SKM-1 treated with dmso at 0.1 percent for 144 hours (cell line): Measurements from ENCODE around the gene GC.
"Not testable (repeated sequence)": the region's sequence is repeated elsewhere in the genome, so short reads cannot be mapped to it uniquely, and the experiment has no call there.

Experiments used
- DNase-seq: peaks from one replicate; lab custom pipeline; 2025; ENCODE audit not compliant: unreplicated experiment; lab: John Stamatoyannopoulos, UW

GC gene

GRCh38 chr4:71768123-71768522 lies 15.8 kb downstream of the GC start:
- no peak for DNase-seq

GRCh38 chr4:71765821-71766383 lies 18.0 kb downstream of the GC start:
- no peak for DNase-seq

- no peak for DNase-seq
These were observed 18.5 kb downstream of the GC start for GRCh38 chr4:71765350-71765749.

GRCh38 chr4:71752383-71753042 lies 31.4 kb downstream of the GC start:
- DNase-seq, result no peak

- no peak for DNase-seq
These were observed 34.8 kb downstream of the GC start for GRCh38 chr4:71749008-71749594.

GRCh38 chr4:71746379-71746778 lies 37.5 kb downstream of the GC start:
- no peak for DNase-seq

GRCh38 chr4:71738782-71739181 lies 45.1 kb downstream of the GC start:
- not testable (repeated sequence) for DNase-seq

- DNase-seq, result no peak
These were observed 51.2 kb downstream of the GC start for GRCh38 chr4:71732706-71733105.

GRCh38 chr4:71732066-71732465 lies 51.8 kb downstream of the GC start:
- no peak for DNase-seq

GRCh38 chr4:71729856-71730255 lies 54.0 kb downstream of the GC start:
- no peak for DNase-seq

- DNase-seq, result peak; percentile 43
These were observed 70.2 kb downstream of the GC start for GRCh38 chr4:71713611-71714203.

GRCh38 chr4:71711985-71712348 lies 71.9 kb downstream of the GC start:
- no peak for DNase-seq

GRCh38 chr4:71711044-71711984 lies 72.6 kb downstream of the GC start:
- DNase-seq, result no peak

GRCh38 chr4:71709961-71710360 lies 73.9 kb downstream of the GC start:
- no peak for DNase-seq

GRCh38 chr4:71698141-71698540 lies 85.7 kb downstream of the GC start:
- DNase-seq, result no peak

- DNase-seq, result no peak
These were observed 86.8 kb downstream of the GC start for GRCh38 chr4:71697031-71697430.

- no peak for DNase-seq
These were observed 88.9 kb downstream of the GC start for GRCh38 chr4:71694961-71695360.

- no peak for DNase-seq
These were observed 90.9 kb downstream of the GC start for GRCh38 chr4:71692963-71693362.

- no peak for DNase-seq
These were observed 91.7 kb downstream of the GC start for GRCh38 chr4:71692198-71692597.
